Mesenteric fat pad (tissue), 1 donor: ENCODE data around the gene COL27A1. TPM values are rescaled to one million over a fixed set of nuclear protein-coding genes. Genes with fewer than 3 reads are reported as not detected.

ENCODE experiments used
- DNase-seq: peaks from one replicate; pipeline ENCODE4 v3.0.0-alpha.2; 2020; ENCODE audit warnings: low spot score
- microRNA-seq: library from miRNA; unstranded; fragments of <30 nt; microRNA quantifications from one replicate; pipeline ENCODE4 v1.2.0, GENCODE V29; 2020; ENCODE audit warnings: borderline number of aligned reads
- total RNA-seq: library from RNA; stranded (reverse); fragmentation: NEBNext Ultra II Directional; extraction: Animal tissue kit (Norgen Biotek cat#: 25700); gene quantifications from one replicate; pipeline ENCODE4 v1.2.1, GENCODE V29; 2021
- donor health status: DM: yes; HTN: yes; CAD: no.

Gene COL27A1
- total RNA-seq, 1 donor from 2014 or later, result 101 TPM

DNA sequence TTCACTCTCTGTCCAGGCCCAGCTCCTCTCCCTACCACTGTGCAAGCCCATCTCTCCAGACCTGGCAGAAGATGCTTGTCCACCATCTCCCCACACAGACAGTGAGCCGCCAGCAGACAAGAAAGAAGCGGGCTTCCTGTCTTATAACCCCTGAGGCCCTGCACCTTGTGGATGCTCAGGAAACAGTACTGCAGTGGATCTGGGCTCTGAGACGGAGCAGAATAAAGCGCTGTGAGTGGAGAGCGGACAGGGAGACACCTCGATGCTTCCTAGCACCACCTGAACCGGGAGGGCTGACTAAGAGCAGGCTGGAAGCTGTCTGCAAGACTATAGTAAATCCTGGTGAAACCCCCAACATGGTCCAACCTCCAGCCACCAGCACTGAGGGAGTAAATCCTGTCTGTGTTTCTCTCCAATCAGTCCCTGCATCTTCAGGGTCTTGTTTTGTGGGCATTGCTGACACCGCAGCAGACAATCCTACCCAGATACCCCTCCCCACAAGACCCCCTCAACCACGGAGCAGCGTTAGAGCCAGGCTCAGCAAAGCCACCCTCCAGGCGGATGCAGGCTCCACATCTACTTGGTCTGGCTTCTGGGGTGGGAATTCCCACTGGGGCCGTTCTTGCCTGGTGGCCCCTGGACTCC is 193.0 kb downstream of the COL27A1 start:
- DNase-seq, result no peak

DNA sequence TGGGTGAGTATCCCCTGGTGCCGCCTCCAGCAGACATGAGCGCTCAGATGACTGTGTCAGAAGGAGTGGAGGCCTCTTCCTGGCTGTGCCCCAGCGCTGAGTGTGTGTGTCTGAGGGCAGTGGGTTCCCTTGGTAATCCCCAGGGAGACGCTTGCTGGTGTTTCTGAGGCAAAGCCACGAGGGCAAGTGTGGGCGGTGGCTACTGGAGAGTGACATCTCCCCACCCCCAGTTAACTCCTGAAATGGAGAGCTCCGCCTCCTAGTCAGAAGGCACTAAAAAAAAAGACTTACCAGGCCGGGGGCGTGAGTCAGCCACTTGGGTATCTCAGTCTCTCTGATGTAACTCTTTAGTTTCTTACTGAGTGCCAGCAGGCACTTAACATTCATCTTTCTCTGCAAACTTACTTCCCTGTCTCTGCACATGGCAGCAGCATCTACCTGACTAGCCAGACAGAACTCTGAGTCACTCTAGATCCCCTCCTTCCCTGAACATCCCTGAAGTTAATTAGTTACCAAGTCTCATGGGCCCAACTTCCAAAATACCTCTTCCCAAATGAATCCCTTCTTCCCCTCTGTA is 193.7 kb downstream of the COL27A1 start:
- DNase-seq, result no peak

DNA sequence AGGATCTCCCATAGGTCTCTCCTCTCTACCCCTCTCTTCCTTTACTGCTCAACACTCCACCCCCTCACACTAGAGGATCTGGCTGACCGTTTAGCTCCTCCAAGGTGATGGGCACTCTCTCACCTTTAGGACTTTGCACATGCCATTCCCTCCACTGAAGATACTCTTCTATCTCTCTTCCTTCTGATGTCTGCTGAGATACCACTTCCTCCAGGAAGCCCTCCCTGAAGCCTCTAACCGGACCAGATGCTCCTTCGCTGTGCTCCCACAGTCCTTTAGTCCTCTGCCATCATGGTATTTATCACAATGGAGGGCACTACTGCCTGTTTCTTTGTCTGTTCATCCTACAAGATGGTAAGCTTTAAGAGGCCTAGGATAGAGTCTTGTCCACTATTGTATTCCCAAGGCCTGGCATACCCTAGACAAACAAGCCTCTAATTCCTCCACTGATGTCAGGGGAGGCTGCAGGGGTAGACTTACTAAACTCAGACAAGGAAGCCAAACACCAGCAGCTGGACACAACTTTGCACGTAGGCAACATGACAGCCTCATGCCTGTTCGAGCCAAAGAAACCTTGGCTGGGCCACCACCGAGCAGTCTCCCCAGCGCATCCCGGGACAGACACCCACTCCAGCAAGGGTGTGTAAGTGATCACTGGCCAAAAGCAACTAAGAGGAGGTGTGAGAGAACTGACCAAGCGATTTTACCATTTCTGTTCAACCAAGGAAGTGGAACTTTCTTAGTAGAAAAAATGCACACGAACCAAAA is 194.6 kb downstream of the COL27A1 start:
- no peak for DNase-seq

- DNase-seq, result no peak
Observed at GRCh38 chr9:114350636-114351401, 195.5 kb downstream of the COL27A1 start.

GRCh38 chr9:114351932-114352331 is 196.6 kb downstream of the COL27A1 start:
- DNase-seq, result no peak

- no peak for DNase-seq
Observed at GRCh38 chr9:114355821-114356220, 200.5 kb downstream of the COL27A1 start.

- DNase-seq, result no peak
Observed at GRCh38 chr9:114356792-114357191, 201.5 kb downstream of the COL27A1 start.

DNA sequence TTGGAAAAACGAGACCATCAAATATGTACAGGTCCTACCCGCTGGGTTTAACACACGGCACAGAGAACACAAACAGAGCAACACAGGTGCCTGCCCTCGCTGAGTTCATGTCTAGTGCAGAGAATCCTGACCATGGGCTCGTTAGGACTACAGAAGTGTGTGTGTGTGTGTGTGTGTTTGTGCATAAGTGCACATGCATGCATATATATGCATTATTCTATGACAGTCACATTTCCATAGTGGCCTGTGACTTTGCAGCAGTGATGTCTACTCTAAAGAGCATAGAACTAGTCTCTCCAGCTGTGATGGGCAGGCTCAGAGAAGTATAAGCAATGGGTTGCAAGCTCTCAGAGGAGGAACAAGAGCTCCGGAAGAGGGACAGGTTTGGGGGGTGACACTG is 202.0 kb downstream of the COL27A1 start:
- DNase-seq, result no peak

DNA sequence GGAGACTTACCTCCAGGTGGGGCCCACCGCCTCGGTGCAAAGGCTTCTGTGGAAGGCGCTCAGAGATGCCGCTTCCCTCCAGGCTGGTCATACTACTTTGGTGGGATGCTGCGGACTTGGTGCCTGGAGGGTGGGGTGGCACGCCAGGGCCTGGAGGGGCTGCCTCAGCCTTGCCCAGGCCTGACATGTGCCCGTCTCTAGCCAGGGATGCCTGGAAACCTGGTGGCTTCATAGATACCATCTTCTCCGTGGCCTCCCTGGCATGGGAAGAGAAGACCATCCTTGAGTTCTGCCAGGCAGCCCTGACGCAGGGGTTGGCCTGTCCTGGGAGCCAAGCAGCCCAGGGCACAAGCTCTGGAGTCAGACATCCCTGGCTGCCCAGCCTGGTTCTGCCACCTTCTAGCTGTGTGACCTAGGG is 202.6 kb downstream of the COL27A1 start:
- no peak for DNase-seq

DNA sequence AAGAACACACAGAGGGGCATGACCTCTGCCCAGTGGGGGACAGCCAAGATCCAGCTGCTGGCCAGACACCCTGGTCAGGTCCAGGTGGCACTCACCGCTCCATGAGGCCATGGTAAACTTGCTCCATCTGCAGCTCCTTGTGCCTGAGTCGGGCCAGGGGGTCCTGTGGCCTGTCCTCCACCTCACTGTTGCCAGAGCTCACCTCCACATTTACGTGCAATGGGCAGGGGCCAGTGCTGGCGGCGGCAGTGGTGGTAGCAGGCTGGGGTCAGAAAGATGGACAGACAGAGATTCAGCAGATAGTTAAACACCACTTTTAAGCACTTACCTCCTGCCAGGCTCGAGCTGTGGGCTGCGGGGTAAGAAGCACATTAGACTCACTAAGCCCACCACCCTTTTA is 204.5 kb downstream of the COL27A1 start:
- DNase-seq, result no peak

DNA sequence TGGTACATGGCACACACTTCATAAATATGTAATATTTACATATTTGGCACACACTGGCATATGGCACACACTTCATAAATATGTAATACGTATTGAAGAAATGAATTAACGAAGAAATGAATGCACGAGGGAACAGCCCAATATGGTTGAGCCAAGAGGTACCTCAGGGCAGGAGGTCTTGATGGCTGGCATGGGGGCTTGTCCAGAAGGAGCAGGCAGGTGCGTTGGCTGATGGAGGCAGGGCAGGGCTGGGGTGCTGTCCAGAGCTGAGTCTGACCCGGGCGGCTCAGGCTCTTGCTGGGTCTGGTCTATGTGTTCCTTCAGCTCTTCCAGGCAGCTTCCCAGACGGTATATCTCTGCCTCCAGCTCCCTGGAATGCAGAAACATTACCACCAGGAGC is 206.2 kb downstream of the COL27A1 start:
- DNase-seq, result no peak

Small RNAs within 50 kb of the gene (microRNA-seq; reads per million reads assigned to microRNA genes)
- gene MIR455, result 912 reads per million, percentile 77 among the genes with 10 or more reads in this experiment

Other genes with a start within 250 kb of the COL27A1 start
- not detected for gene AMBP, start 77.2 kb upstream of the COL27A1 start, total RNA-seq
- gene KIF12, start 56.2 kb upstream of the COL27A1 start, total RNA-seq, result 0.84 TPM
- 0.64 TPM for gene ORM1, start 167.6 kb downstream of the COL27A1 start, total RNA-seq
- not detected for gene ORM2, start 174.3 kb downstream of the COL27A1 start, total RNA-seq
- gene AKNA, start 232.4 kb downstream of the COL27A1 start, total RNA-seq, result 44.9 TPM